Kidney epithelial cell (primary cell): ENCODE results near the gene CDKAL1. TPM values are rescaled to one million over a fixed set of nuclear protein-coding genes. Genes with fewer than 3 reads are reported as not detected.
"Not testable (repeated sequence)": the region's sequence is repeated elsewhere in the genome, so short reads cannot be mapped to it uniquely, and the experiment has no call there.

ENCODE experiments used
- DNase-seq: peaks from one replicate; pipeline ENCODE4 v3.0.0-alpha.2; 2010; ENCODE audit warnings: low read depth
- H3K27me3 ChIP-seq: 2 replicates; pipeline ENCODE4 v1.6.0; 2011; ENCODE audit warnings: low read length; ENCODE audit not compliant: control insufficient read depth, insufficient read depth
- H3K36me3 ChIP-seq: 2 replicates; pipeline ENCODE4 v1.5.1; 2011; ENCODE audit warnings: low read length; ENCODE audit not compliant: control insufficient read depth, insufficient read depth
- H3K4me3 ChIP-seq: 2 replicates; pipeline ENCODE4 v1.5.1; 2011; ENCODE audit warnings: low read depth, mild to moderate bottlenecking, control low read depth, low read length
- total RNA-seq: library from RNA; depleted of rRNA; stranded (reverse); fragments of >200 nt; gene quantifications from 2 replicates; pipeline ENCODE4 v1.2.3, GENCODE V29; 2015
- TF ChIP-seq, protein P1 (sequence below): IDR thresholded peaks from 2 replicates; pipeline ENCODE4 v1.5.1; 2011; ENCODE audit warnings: mild to moderate bottlenecking, moderate library complexity, low read length, control low read depth, inconsistent platforms; ENCODE audit not compliant: insufficient read depth, poor library complexity, severe bottlenecking

The CDKAL1 gene
- total RNA-seq, 1 donor from 2014 or later, result 15.0 TPM

DNA sequence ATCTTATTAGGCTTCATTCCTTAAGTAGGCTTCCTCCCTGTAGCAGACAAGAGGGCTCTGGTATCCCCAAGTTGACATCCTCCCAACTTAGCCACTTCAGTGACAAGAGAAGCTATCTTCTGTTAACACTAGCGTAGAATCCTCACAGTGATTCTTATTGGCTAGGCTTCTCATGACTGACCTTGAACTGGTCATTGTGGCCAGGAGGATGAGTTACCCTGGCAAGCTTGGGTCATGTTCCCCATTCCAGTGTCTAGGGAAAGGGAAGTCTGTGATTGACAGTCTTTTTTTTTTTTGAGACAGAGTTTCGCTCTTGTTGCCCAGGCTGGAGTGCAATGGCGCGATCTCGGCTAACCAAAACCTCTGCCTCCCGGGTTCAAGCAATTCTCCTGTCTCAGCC is 7.1 kb downstream of the CDKAL1 start:
- no peak for DNase-seq
- H3K27me3 ChIP-seq, result no peaks in the 10 kb centered on the region
- no peak overlapping the region for H3K4me3 ChIP-seq
- no peaks in the 10 kb centered on the region for H3K36me3 ChIP-seq
- TF ChIP-seq, protein P1, sequence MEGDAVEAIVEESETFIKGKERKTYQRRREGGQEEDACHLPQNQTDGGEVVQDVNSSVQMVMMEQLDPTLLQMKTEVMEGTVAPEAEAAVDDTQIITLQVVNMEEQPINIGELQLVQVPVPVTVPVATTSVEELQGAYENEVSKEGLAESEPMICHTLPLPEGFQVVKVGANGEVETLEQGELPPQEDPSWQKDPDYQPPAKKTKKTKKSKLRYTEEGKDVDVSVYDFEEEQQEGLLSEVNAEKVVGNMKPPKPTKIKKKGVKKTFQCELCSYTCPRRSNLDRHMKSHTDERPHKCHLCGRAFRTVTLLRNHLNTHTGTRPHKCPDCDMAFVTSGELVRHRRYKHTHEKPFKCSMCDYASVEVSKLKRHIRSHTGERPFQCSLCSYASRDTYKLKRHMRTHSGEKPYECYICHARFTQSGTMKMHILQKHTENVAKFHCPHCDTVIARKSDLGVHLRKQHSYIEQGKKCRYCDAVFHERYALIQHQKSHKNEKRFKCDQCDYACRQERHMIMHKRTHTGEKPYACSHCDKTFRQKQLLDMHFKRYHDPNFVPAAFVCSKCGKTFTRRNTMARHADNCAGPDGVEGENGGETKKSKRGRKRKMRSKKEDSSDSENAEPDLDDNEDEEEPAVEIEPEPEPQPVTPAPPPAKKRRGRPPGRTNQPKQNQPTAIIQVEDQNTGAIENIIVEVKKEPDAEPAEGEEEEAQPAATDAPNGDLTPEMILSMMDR, result no peak

GRCh38 chr6:20542927-20543602 is 8.8 kb downstream of the CDKAL1 start:
- peak; percentile 76 for DNase-seq
- TF ChIP-seq, protein P1, result no peak
- Histone ChIP-seq H3K27me3 (no peaks in the 10 kb centered on the region), H3K4me3 (no peak overlapping the region), H3K36me3 (no peaks in the 10 kb centered on the region)

- Histone ChIP-seq H3K4me3 (no peak overlapping the region), H3K27me3 (no peaks in the 10 kb centered on the region), H3K36me3 (no peaks in the 10 kb centered on the region)
- TF ChIP-seq, protein P1, result no peak
- DNase-seq, result no peak
These were observed 14.0 kb downstream of the CDKAL1 start for GRCh38 chr6:20548264-20548663.

DNA sequence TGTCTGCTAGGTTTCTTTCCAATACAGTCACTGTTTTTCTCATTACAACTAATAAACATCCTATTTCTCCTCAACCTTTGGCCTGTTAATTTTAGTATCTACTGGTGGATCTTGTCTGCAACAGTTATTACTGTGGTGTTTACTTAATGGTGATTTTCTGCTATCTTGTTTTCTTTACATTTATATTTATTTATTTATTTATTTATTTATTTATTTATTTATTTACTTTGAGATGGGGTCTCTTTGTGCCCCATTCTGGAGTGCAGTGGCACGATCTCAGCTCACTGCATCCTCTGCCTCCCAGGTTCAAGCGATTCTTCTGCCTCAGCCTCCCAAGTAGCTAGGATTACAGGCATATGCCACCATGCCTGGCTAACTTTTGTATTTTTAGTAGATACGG is 15.1 kb downstream of the CDKAL1 start:
- not testable (repeated sequence) for H3K4me3 ChIP-seq, H3K36me3 ChIP-seq, H3K27me3 ChIP-seq, DNase-seq

DNA sequence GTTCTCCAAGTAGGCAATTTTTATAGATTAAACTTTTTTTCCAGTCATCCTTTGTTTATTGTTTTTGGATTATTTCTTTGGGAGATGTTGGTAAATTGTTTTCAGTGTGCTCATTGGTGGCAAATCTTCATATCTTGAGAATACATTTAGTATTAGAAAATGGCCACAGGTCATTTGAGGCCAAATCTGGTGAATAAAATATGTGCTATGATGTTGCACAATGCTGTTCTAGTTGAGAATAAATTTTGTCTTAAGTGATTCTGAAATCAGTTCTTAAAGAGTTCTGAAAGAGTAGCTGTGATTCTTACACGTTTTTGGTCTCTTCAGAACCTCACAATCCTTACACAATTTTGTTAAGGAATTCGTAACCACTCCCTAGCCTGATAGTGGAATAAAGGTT is 20.1 kb downstream of the CDKAL1 start:
- Histone ChIP-seq H3K4me3 (no peak overlapping the region), H3K27me3 (no peaks in the 10 kb centered on the region), H3K36me3 (no peaks in the 10 kb centered on the region)
- TF ChIP-seq, protein P1, result no peak
- DNase-seq, result no peak

GRCh38 chr6:20554817-20555216 is 20.6 kb downstream of the CDKAL1 start:
- H3K27me3 ChIP-seq, result no peaks in the 10 kb centered on the region
- TF ChIP-seq, protein P1, result no peak
- H3K36me3 ChIP-seq, result no peaks in the 10 kb centered on the region
- DNase-seq, result no peak
- H3K4me3 ChIP-seq, result no peak overlapping the region
